Measurements from ENCODE around the gene LRRC63. TPM values are rescaled to one million over a fixed set of nuclear protein-coding genes. Genes with fewer than 3 reads are reported as not detected.

The LRRC63 gene
- total RNA-seq, 1 experiment from 2014 or later, result not detected

DNA sequence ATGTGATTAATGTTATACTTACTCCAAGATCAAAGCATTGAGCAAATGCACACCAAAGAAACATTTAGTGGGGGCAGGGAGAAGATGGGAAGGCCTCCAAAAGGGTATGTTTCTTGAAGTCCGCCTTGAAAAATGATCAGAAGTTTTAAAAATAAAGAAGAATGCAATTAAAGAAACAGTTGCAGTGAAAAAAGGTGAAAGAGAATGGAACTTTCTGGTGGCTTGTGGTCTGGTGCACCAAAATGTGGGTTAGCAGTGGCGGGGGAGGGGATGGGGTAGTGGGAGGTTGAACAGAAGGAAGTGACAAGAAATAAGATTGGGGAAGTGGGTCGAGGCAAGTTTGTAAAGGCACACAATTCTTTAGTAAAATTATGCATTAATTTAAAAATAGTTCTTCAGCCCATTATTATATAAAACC lies 32.2 kb upstream of the LRRC63 start:
- BruUV-seq (replicated peaks), result no TSS peak
- DNase-seq, result no peak
- Mint-ChIP-seq H3K36me3 (ENCODE audit: insufficient read depth, unreplicated experiment) (no peaks in the 10 kb centered on the region), H3K4me3 (ENCODE audit: unreplicated experiment) (no peak overlapping the region), H3K9me3 (ENCODE audit: unreplicated experiment) (no peaks in the 10 kb centered on the region), H3K4me1 (ENCODE audit: low read depth, unreplicated experiment) (peaks cover 19% of the 10 kb centered on the region), H3K27me3 (ENCODE audit: insufficient read depth, unreplicated experiment) (no peaks in the 10 kb centered on the region), H3K27ac (ENCODE audit: unreplicated experiment) (no peak overlapping the region)
- Histone ChIP-seq H3K4me1 (peaks cover 14% of the 10 kb centered on the region), H3K27me3 (replicated peaks; ENCODE audit: control insufficient read depth, insufficient read depth, low read length) (no peaks in the 10 kb centered on the region), H3K36me3 (ENCODE audit: control insufficient read depth, insufficient read depth, low read length) (no peaks in the 10 kb centered on the region), H3K4me3 (ENCODE audit: low read depth, low read length) (no peak overlapping the region), H3K9me3 (no peaks in the 10 kb centered on the region)
- intact Hi-C loops (cut with micrococcal nuclease; ENCODE audit: unreplicated experiment), result no loop called here
- POLR2A ChIA-PET, result no interaction called here
- TF ChIP-seq, protein P1, sequence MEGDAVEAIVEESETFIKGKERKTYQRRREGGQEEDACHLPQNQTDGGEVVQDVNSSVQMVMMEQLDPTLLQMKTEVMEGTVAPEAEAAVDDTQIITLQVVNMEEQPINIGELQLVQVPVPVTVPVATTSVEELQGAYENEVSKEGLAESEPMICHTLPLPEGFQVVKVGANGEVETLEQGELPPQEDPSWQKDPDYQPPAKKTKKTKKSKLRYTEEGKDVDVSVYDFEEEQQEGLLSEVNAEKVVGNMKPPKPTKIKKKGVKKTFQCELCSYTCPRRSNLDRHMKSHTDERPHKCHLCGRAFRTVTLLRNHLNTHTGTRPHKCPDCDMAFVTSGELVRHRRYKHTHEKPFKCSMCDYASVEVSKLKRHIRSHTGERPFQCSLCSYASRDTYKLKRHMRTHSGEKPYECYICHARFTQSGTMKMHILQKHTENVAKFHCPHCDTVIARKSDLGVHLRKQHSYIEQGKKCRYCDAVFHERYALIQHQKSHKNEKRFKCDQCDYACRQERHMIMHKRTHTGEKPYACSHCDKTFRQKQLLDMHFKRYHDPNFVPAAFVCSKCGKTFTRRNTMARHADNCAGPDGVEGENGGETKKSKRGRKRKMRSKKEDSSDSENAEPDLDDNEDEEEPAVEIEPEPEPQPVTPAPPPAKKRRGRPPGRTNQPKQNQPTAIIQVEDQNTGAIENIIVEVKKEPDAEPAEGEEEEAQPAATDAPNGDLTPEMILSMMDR (IDR thresholded peaks at IDR 0.05; ENCODE audit: insufficient read depth in 1 of 2, low read depth in 1 of 2, low read length in 1 of 2, severe bottlenecking in 1 of 2, unreplicated experiment in 1 of 2), result no peak
- CTCF ChIA-PET, result no interaction called here

DNA sequence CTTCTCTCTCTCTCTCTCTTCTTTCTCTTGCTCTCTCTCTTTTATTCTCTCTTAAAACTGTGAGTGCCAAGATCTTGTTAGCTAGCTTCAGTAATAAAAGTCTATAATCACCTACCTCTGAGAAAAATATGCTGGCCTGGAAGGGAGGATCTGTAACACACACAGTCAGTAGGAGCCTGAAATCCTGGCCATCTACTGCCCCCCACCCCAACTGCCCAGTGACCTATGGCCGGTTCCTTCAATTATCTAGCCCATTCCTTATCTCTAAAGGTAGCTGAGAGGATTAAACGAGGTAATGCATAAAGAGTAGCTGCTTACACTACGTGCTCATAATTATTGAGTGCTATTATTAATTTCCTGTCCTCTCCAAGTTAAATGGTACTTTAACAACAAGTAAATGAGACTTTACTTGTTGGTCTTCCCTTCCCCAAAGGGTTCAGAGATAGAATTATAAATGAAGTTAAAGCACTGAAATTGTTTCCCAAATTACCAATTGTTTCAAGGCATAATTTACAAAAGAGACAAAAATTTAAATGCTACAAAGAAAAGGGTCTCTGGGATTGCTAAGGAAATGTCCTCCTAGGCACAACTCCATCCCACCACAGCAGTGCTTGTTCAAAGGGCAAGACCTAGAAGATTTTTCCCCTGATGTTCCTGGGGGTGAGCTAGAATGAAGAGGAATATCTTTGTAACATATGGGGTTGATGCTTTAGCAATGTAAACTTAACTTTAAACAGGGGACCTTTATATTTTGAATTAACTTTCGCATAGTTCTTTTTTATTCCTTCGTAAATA lies 31.6 kb upstream of the LRRC63 start:
- no peak for DNase-seq
- no peaks in the 10 kb centered on the region for H3K9me3 ChIP-seq
- H3K27me3 ChIP-seq (replicated peaks; ENCODE audit: control insufficient read depth, insufficient read depth, low read length), result no peaks in the 10 kb centered on the region
- Mint-ChIP-seq H3K27me3 (ENCODE audit: insufficient read depth, unreplicated experiment) (no peaks in the 10 kb centered on the region), H3K9me3 (ENCODE audit: unreplicated experiment) (no peaks in the 10 kb centered on the region), H3K27ac (ENCODE audit: unreplicated experiment) (no peak overlapping the region), H3K36me3 (ENCODE audit: insufficient read depth, unreplicated experiment) (no peaks in the 10 kb centered on the region), H3K4me3 (ENCODE audit: unreplicated experiment) (peak overlapping the region; percentile 20), H3K4me1 (ENCODE audit: low read depth, unreplicated experiment) (peaks cover 19% of the 10 kb centered on the region)
- TF ChIP-seq, protein P1 (IDR thresholded peaks at IDR 0.05; ENCODE audit: insufficient read depth in 1 of 2, low read depth in 1 of 2, low read length in 1 of 2, severe bottlenecking in 1 of 2, unreplicated experiment in 1 of 2), result no peak
- intact Hi-C loops (cut with micrococcal nuclease; ENCODE audit: unreplicated experiment), result no loop called here
- BruUV-seq (replicated peaks), result no TSS peak
- H3K4me1 ChIP-seq, result peaks cover 14% of the 10 kb centered on the region
- no peaks in the 10 kb centered on the region for H3K36me3 ChIP-seq (ENCODE audit: control insufficient read depth, insufficient read depth, low read length)
- ChIA-PET POLR2A (no interaction called here), CTCF (no interaction called here)
- no peak overlapping the region for H3K4me3 ChIP-seq (ENCODE audit: low read depth, low read length)

DNA sequence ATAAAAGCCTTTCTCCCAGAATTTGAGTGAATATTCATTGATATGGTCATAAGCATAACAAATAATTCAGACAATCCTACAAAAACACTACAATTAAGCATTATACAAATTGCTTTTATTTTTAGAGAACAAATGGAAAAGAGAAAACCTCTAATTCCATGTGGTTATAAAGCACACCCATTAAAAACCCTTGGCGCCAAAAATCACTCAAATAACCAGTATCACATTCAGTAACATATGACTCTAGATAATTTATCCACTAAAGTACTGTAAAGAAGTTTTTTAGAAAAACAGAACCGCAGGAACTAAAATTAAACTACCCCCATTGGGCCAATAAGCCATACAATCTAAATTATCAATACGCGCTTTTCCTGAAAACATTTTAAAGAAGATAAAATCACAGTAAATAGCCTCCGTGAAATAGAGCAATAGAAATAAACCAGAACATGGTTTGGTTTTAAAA lies 30.3 kb upstream of the LRRC63 start:
- Histone ChIP-seq H3K4me1 (peaks cover 14% of the 10 kb centered on the region), H3K27me3 (replicated peaks; ENCODE audit: control insufficient read depth, insufficient read depth, low read length) (no peaks in the 10 kb centered on the region), H3K9me3 (no peaks in the 10 kb centered on the region), H3K36me3 (ENCODE audit: control insufficient read depth, insufficient read depth, low read length) (no peaks in the 10 kb centered on the region), H3K4me3 (ENCODE audit: low read depth, low read length) (peak overlapping the region; percentile 41)
- intact Hi-C loops (cut with micrococcal nuclease; ENCODE audit: unreplicated experiment), result no loop called here
- Mint-ChIP-seq H3K36me3 (ENCODE audit: insufficient read depth, unreplicated experiment) (no peaks in the 10 kb centered on the region), H3K27ac (ENCODE audit: unreplicated experiment) (peak overlapping the region; percentile 27), H3K4me3 (ENCODE audit: unreplicated experiment) (peak overlapping the region; percentile 39), H3K9me3 (ENCODE audit: unreplicated experiment) (no peaks in the 10 kb centered on the region), H3K27me3 (ENCODE audit: insufficient read depth, unreplicated experiment) (no peaks in the 10 kb centered on the region), H3K4me1 (ENCODE audit: low read depth, unreplicated experiment) (peaks cover 19% of the 10 kb centered on the region)
- BruUV-seq (replicated peaks), result TSS peak; percentile 59
- TF ChIP-seq, protein P1 (IDR thresholded peaks at IDR 0.05; ENCODE audit: insufficient read depth in 1 of 2, low read depth in 1 of 2, low read length in 1 of 2, severe bottlenecking in 1 of 2, unreplicated experiment in 1 of 2), result no peak
- no peak for DNase-seq
- CTCF ChIA-PET, result no interaction called here
- POLR2A ChIA-PET, result no interaction called here

Measured in Caco-2 (cell line).